ENCODE measurements around the gene SLC5A6.
A peak's percentile ranks its signal among the peaks of the same experiment; 100 is the strongest.
"Not testable (repeated sequence)": the region's sequence is repeated elsewhere in the genome, so short reads cannot be mapped to it uniquely, and the experiment has no call there.

Gene SLC5A6

DNA sequence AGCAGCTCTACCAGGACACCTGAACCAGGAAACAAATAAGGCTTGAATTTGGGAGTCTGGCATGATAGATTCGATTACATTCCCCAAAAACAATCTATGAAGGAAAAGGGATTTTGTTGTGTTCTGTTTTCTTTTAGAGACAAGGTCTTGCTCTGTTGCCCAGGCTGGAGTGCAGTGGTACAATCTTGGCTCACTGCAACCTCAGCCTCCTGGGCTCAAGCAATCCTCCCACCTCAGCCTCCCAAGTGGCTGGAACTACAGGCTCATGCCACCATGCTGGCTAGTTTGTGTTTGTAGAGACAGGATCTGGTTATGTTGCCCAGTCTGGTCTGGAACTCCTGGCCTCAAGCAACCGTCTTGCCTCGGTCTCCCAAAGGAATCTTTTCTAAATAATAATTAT is 14.0 kb downstream of the SLC5A6 start:
- not testable (repeated sequence) for H3K9ac ChIP-seq (ENCODE audit: low read length in 5 of 5); H3K4me1 ChIP-seq (ENCODE audit: control insufficient read depth in 5 of 5, insufficient read depth in 5 of 5, low read length in 5 of 5); H3K27ac ChIP-seq (ENCODE audit: low read depth, low read length); H3K9me3 ChIP-seq (ENCODE audit: control insufficient read depth in 5 of 5, low read length in 5 of 5); H3K27me3 ChIP-seq (ENCODE audit: control insufficient read depth in 5 of 5, insufficient read depth in 4 of 5, low read length in 5 of 5); H3K4me3 ChIP-seq (ENCODE audit: low read depth in 1 of 5, low read length in 5 of 5)
- H3K36me3 ChIP-seq (ENCODE audit: control insufficient read depth in 5 of 5, insufficient read depth in 5 of 5, low read length in 5 of 5), result peaks cover 6 to 39% (median 37%) of the 10 kb centered on the region in 5 donors

DNA sequence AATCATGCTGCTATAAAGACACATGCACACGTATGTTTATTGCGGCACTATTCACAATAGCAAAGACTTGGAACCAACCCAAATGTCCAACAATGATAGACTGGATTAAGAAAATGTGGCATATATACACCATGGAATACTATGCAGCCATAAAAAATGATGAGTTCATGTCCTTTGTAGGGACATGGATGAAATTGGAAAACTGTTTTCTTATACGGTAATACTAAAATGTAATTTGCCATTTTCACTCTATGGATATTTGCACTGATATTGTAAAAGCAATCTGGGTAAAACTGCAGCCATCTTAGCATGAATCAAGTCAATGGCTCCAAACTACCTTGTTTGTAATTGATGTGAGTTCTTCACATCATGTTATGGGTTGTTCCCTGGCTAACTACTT is 16.3 kb downstream of the SLC5A6 start:
- H3K9me3 ChIP-seq (ENCODE audit: control insufficient read depth in 5 of 5, low read length in 5 of 5); H3K9ac ChIP-seq (ENCODE audit: low read length in 5 of 5): not testable (repeated sequence)
- H3K4me1 ChIP-seq (ENCODE audit: control insufficient read depth in 5 of 5, insufficient read depth in 5 of 5, low read length in 5 of 5), result peaks cover 3 to 16% (median 11%) of the 10 kb centered on the region in 5 donors

DNA sequence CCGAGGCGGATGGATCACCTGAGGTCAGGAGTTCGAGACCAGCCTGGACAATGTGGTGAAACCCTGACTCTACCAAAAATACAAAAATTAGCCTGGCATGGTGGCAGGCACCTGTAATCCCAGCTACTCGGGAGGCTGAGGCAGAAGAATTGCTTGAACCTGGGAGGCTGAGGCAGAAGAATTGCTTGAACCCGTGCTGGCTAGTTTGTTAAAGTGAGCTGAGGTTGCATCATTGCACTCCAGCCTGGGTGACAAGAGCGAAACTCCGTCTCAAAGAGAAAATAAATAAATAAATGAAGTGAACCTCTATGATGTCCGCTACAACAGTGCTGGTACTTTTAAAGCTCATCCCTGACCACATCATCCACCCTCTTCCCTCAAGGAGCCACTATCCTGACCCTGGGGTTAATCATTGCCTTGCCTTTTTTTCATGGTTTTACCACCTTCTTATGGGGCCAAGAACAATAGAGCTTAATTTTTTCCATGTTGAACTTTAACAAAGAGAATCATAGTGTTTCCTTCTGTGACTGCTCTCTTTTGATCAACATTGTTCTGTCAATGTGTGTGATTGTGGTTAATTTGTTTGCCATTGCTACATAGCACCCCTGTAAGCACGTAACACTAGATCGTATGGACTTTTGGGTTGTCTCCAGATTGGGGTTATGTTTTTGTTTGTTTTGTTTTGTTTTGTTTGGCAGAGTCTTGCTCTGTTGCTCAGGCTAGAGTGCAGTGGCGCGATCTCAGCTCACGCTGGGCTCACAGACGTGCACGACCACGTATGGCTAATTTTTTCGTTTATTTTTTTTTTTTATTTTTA is 17.3 kb downstream of the SLC5A6 start:
- peaks cover 0 to 6% (median 6%) of the 10 kb centered on the region in 5 donors for H3K36me3 ChIP-seq (ENCODE audit: control insufficient read depth in 5 of 5, insufficient read depth in 5 of 5, low read length in 5 of 5)
- no peak overlapping the region for H3K9ac ChIP-seq (ENCODE audit: low read length in 5 of 5)
- no peak overlapping the region for H3K4me3 ChIP-seq (ENCODE audit: low read depth in 1 of 5, low read length in 5 of 5)
- no peaks in the 10 kb centered on the region for H3K27me3 ChIP-seq (ENCODE audit: control insufficient read depth in 5 of 5, insufficient read depth in 4 of 5, low read length in 5 of 5)
- no peaks in the 10 kb centered on the region for H3K9me3 ChIP-seq (ENCODE audit: control insufficient read depth in 5 of 5, low read length in 5 of 5)
- peaks cover 3 to 16% (median 11%) of the 10 kb centered on the region in 5 donors for H3K4me1 ChIP-seq (ENCODE audit: control insufficient read depth in 5 of 5, insufficient read depth in 5 of 5, low read length in 5 of 5)
- H3K27ac ChIP-seq (ENCODE audit: low read depth, low read length), result no peak overlapping the region

More for the DNA sequence above, 16.3 kb downstream of the SLC5A6 start:
- H3K27me3 ChIP-seq (ENCODE audit: control insufficient read depth in 5 of 5, insufficient read depth in 4 of 5, low read length in 5 of 5); H3K4me3 ChIP-seq (ENCODE audit: low read depth in 1 of 5, low read length in 5 of 5); H3K27ac ChIP-seq (ENCODE audit: low read depth, low read length): not testable (repeated sequence)
- H3K36me3 ChIP-seq (ENCODE audit: control insufficient read depth in 5 of 5, insufficient read depth in 5 of 5, low read length in 5 of 5), result peaks cover 0 to 17% (median 17%) of the 10 kb centered on the region in 5 donors

DNA sequence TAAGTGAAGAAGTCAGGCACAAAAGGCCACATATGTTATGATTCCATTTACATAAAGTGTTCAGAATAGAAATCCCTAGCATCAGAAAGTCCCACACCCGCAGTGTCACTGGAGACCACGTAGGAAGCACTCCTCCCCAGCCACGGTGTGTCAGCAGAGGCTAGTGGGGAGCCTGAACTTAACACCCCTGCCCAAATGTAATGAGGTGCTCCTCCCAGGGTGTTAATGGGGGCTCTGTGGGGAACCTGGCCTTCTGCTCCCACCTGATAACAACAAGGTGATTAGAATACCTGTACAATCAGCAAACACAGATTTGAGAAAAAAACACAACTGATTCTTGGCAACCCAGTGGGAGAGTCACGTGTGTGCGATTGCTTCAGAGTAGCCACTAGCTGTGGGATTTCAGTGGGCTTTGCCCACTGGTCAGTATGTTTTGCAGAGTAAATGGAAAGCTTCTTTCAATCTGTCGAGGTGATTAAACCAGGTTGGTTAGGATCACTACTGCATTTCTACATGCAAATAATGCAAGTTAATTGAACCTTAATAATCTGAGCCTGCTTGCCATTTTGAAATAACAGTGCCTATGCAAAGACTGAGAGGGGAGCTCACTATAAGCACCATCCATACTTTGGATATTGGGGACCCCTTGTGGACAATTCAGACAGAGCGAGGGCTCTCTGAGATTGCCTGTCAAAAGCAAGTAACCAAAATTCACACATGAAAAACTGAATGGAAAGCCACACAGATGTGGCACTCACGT is 20.8 kb downstream of the SLC5A6 start:
- Histone ChIP-seq H3K4me1 (ENCODE audit: control insufficient read depth in 5 of 5, insufficient read depth in 5 of 5, low read length in 5 of 5) (peaks cover 3 to 17% (median 13%) of the 10 kb centered on the region in 5 donors), H3K27ac (ENCODE audit: low read depth, low read length) (no peak overlapping the region), H3K4me3 (ENCODE audit: low read depth in 1 of 5, low read length in 5 of 5) (no peak overlapping the region), H3K36me3 (ENCODE audit: control insufficient read depth in 5 of 5, insufficient read depth in 5 of 5, low read length in 5 of 5) (no peaks in the 10 kb centered on the region), H3K9ac (ENCODE audit: low read length in 5 of 5) (peak overlapping the region in 1 of 5 donors; percentile 35), H3K27me3 (ENCODE audit: control insufficient read depth in 5 of 5, insufficient read depth in 4 of 5, low read length in 5 of 5) (no peaks in the 10 kb centered on the region), H3K9me3 (ENCODE audit: control insufficient read depth in 5 of 5, low read length in 5 of 5) (no peaks in the 10 kb centered on the region)

DNA sequence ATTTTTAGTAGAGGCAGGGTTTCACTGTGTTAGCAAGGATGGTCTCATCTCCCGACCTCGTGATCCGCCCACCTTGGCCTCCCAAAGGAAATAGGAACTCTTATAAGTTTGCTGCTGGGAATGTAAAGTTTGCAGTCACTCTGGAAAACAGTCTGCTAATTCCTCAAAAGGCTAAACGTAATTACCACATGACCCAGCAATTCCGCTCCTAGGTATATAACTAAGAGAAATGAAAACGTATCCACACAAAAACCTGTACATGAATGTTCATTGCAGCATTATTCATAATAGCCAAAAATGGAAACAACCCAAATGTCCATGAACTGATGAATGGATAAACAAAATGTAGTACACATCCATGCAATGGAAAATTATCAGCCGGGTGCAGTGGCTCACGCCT is 22.1 kb downstream of the SLC5A6 start:
- H3K36me3 ChIP-seq (ENCODE audit: control insufficient read depth in 5 of 5, insufficient read depth in 5 of 5, low read length in 5 of 5), result no peaks in the 10 kb centered on the region
- no peak overlapping the region for H3K4me3 ChIP-seq (ENCODE audit: low read depth in 1 of 5, low read length in 5 of 5)
- H3K9me3 ChIP-seq (ENCODE audit: control insufficient read depth in 5 of 5, low read length in 5 of 5), result no peaks in the 10 kb centered on the region
- H3K4me1 ChIP-seq (ENCODE audit: control insufficient read depth in 5 of 5, insufficient read depth in 5 of 5, low read length in 5 of 5), result peaks cover 7 to 28% (median 23%) of the 10 kb centered on the region in 5 donors
- H3K9ac ChIP-seq (ENCODE audit: low read length in 5 of 5), result no peak overlapping the region
- H3K27me3 ChIP-seq (ENCODE audit: control insufficient read depth in 5 of 5, insufficient read depth in 4 of 5, low read length in 5 of 5), result no peaks in the 10 kb centered on the region
- no peak overlapping the region for H3K27ac ChIP-seq (ENCODE audit: low read depth, low read length)

DNA sequence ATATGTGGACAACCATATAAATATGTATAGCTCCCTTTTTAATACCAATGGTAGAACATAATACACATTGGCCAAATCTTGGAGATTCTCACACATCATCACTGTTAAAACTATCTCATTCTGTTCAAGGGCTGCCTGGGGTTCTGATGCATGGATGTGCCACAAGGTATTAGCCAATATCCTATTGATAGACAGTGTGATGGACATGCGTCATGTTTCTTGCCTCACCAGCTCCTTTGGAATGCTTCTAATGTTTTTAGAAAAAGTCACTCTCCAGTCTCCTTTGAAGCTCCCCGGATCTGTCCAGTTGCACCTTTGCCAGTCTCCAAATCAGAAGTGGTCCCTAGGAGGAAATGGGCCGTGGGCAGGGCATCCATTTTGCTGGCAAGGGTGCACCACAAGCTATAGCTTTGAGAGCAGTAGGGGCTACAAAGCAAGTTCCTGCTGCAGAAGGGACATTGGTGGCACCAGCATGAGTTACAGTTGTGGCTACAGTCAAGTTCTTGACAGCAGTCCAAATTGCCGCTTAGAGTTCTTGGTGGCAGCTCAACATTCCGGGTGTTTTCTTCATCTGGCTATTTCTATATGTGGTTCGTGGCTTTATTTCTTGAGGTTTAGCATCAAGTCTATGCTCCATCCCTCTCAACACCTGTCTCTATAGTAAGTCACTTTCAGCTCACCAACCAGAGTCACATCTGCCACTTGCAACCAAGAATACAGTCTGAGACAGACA is 25.3 kb downstream of the SLC5A6 start:
- Histone ChIP-seq H3K27ac (ENCODE audit: low read depth, low read length) (peak overlapping the region; percentile 92), H3K4me1 (ENCODE audit: control insufficient read depth in 5 of 5, insufficient read depth in 5 of 5, low read length in 5 of 5) (peaks cover 10 to 55% (median 46%) of the 10 kb centered on the region in 5 donors), H3K9ac (ENCODE audit: low read length in 5 of 5) (peak overlapping the region in 1 of 5 donors; percentile 93), H3K4me3 (ENCODE audit: low read depth in 1 of 5, low read length in 5 of 5) (no peak overlapping the region), H3K36me3 (ENCODE audit: control insufficient read depth in 5 of 5, insufficient read depth in 5 of 5, low read length in 5 of 5) (no peaks in the 10 kb centered on the region), H3K9me3 (ENCODE audit: control insufficient read depth in 5 of 5, low read length in 5 of 5) (no peaks in the 10 kb centered on the region), H3K27me3 (ENCODE audit: control insufficient read depth in 5 of 5, insufficient read depth in 4 of 5, low read length in 5 of 5) (no peaks in the 10 kb centered on the region)

DNA sequence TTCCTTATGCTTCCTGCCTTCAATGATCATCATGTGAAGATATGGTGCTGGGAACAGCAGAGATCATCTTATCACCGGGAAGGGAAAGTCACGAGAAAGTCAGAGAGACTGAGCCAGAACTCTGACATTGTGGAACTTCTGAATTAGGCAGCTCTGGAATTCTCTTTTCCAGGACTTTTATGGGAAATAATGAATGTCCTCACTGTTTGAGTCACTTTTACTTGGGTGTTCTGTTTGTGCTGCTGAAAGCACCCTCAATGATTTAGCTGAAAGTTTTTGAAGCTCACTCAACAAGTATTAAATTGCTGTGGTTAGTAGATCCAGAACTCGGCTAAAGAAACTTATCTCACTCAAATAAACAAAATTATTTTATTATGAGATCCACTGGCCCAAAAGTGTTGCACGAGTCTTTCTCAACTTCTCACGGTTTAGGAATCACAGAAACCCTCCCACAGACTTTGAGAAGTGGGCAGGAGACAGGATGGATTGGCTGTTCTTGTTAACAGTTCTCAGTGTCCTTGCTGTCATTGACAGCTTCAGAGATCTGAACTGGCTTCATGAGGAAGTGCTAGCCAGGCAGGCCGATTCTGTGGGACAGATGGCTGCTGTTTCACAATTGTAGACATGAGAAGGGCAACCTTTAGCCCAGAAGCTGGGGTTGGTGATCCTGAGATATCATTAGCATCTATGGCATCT is 26.6 kb downstream of the SLC5A6 start:
- H3K27ac ChIP-seq (ENCODE audit: low read depth, low read length), result peak overlapping the region; percentile 92
- peaks cover 8 to 62% (median 52%) of the 10 kb centered on the region in 5 donors for H3K4me1 ChIP-seq (ENCODE audit: control insufficient read depth in 5 of 5, insufficient read depth in 5 of 5, low read length in 5 of 5)
- no peaks in the 10 kb centered on the region for H3K36me3 ChIP-seq (ENCODE audit: control insufficient read depth in 5 of 5, insufficient read depth in 5 of 5, low read length in 5 of 5)
- no peaks in the 10 kb centered on the region for H3K27me3 ChIP-seq (ENCODE audit: control insufficient read depth in 5 of 5, insufficient read depth in 4 of 5, low read length in 5 of 5)
- H3K9ac ChIP-seq (ENCODE audit: low read length in 5 of 5), result peak overlapping the region in 3 of 5 donors; percentile 6 to 93 (median 50)
- H3K4me3 ChIP-seq (ENCODE audit: low read depth in 1 of 5, low read length in 5 of 5), result no peak overlapping the region
- no peaks in the 10 kb centered on the region for H3K9me3 ChIP-seq (ENCODE audit: control insufficient read depth in 5 of 5, low read length in 5 of 5)

DNA sequence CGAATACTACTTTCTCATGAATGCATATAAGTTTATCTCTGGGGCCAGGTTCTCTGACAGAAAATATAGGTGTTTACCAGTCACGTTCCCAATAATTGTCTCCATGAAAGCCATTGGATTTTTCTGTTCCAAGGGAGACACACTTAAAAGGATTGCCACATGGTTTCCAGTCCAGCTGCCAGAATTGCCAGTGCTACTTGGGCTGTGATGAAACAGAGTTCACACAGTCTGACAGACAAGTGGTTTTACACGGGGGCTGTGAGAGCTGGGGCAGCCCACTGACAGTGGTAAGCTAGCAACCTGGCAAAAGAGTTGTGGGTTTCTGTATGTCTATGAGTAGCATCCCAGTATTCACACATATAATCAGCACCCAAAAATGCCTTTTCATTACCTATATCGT is 28.0 kb downstream of the SLC5A6 start:
- H3K27me3 ChIP-seq (ENCODE audit: control insufficient read depth in 5 of 5, insufficient read depth in 4 of 5, low read length in 5 of 5), result no peaks in the 10 kb centered on the region
- H3K27ac ChIP-seq (ENCODE audit: low read depth, low read length), result peak overlapping the region; percentile 92

DNA sequence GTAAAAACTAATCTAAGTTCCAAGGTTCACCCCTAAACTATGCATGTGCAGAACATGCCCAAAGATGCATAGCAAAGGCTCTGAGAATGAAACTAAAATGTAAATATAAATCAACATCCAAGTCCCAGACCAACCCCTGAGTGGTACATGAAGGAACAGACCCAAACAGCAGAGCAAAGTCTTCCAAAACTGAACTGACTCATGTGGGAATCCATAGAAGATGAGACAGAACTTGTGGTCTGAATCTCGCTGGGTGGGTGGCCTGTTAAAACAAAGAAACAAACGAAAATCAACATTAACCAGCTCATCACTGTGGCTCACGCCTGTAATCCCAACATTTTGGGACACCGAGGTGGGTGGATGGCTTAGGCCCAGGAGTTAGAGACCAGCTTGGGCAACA is 29.7 kb downstream of the SLC5A6 start:
- peaks cover 8 to 77% (median 66%) of the 10 kb centered on the region in 5 donors for H3K4me1 ChIP-seq (ENCODE audit: control insufficient read depth in 5 of 5, insufficient read depth in 5 of 5, low read length in 5 of 5)
- no peak overlapping the region for H3K4me3 ChIP-seq (ENCODE audit: low read depth in 1 of 5, low read length in 5 of 5)
- peak overlapping the region in 1 of 5 donors; percentile 53 for H3K9ac ChIP-seq (ENCODE audit: low read length in 5 of 5)
- no peaks in the 10 kb centered on the region for H3K36me3 ChIP-seq (ENCODE audit: control insufficient read depth in 5 of 5, insufficient read depth in 5 of 5, low read length in 5 of 5)
- H3K9me3 ChIP-seq (ENCODE audit: control insufficient read depth in 5 of 5, low read length in 5 of 5), result no peaks in the 10 kb centered on the region
- H3K27me3 ChIP-seq (ENCODE audit: control insufficient read depth in 5 of 5, insufficient read depth in 4 of 5, low read length in 5 of 5), result peaks cover 0 to 3% (median 0%) of the 10 kb centered on the region in 5 donors
- H3K27ac ChIP-seq (ENCODE audit: low read depth, low read length), result peak overlapping the region; percentile 92

More for the DNA sequence above, 28.0 kb downstream of the SLC5A6 start:
- H3K4me1 ChIP-seq (ENCODE audit: control insufficient read depth in 5 of 5, insufficient read depth in 5 of 5, low read length in 5 of 5), result peaks cover 8 to 74% (median 65%) of the 10 kb centered on the region in 5 donors
- H3K9me3 ChIP-seq (ENCODE audit: control insufficient read depth in 5 of 5, low read length in 5 of 5), result no peaks in the 10 kb centered on the region
- H3K9ac ChIP-seq (ENCODE audit: low read length in 5 of 5), result peak overlapping the region; percentile 49 to 93 (median 74)
- H3K4me3 ChIP-seq (ENCODE audit: low read depth in 1 of 5, low read length in 5 of 5), result no peak overlapping the region
- H3K36me3 ChIP-seq (ENCODE audit: control insufficient read depth in 5 of 5, insufficient read depth in 5 of 5, low read length in 5 of 5), result no peaks in the 10 kb centered on the region
